HG03457 (cell line): ENCODE data around the gene NEUROD4.

Experiments
- ATAC-seq: cut with Tn5 transposase; IDR thresholded peaks from one replicate; pipeline ENCODE4 v1.9.1; 2021; ENCODE audit warnings: moderate number of reproducible peaks; ENCODE audit not compliant: unreplicated experiment

NEUROD4 gene

GRCh38 chr12:54997929-54998522 is 21.7 kb upstream of the NEUROD4 start:
- ATAC-seq = no peak

GRCh38 chr12:54998958-54999510 is 20.7 kb upstream of the NEUROD4 start:
- ATAC-seq = no peak

GRCh38 chr12:55001198-55001868 is 18.4 kb upstream of the NEUROD4 start:
- ATAC-seq = no peak

- ATAC-seq = no peak
Observed at GRCh38 chr12:55002355-55002754, 17.4 kb upstream of the NEUROD4 start.

GRCh38 chr12:55008944-55009585 is 10.7 kb upstream of the NEUROD4 start:
- ATAC-seq = no peak

DNA sequence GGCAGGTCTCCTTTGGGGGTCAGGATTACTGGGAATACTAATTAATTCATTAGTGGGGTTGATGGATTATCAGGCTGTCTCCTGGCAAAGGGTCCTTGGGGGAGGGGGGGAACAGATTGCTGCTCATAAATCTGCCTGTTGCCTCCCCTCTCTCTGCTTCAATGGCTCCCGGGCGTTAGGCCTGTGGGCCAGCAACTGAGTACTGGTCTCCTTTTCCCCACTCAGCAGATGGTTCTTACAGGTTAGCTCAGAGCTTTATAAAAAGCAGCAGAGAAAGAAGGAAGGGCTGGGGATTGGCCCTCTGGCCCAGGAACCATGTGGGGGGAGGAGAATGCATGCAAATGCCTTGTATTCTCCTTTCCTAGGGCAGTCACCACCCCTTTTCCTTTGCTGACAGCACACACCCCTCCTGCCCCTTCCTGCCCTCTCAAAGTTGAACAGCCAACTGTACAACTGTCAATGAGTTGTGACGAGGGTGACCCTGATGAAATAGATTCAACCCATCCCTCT is 2.3 kb upstream of the NEUROD4 start:
- no peak for ATAC-seq

GRCh38 chr12:55024575-55024974 is 4.8 kb downstream of the NEUROD4 start:
- no peak for ATAC-seq

DNA sequence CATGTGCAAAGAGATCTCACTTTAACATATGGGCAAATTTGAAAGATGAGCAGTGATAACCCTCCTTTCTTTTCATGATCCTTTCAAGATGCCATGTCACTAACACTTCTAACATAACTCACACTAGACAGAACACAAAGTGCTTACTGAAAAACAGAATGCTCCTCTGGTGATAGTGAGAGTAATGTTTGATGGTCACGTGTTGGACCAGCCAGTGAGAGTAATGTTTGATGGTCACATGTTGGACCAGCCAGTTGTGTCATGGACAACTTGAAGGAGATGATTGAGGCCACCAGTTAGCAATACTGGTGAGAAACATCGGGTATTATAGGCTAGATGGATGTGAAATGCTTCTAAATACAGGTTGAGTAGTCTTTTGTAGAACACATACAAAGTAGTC is 5.7 kb downstream of the NEUROD4 start:
- ATAC-seq = no peak

GRCh38 chr12:55034218-55034617 is 14.4 kb downstream of the NEUROD4 start:
- ATAC-seq = no peak

- no peak for ATAC-seq
Observed at GRCh38 chr12:55036326-55037115, 16.7 kb downstream of the NEUROD4 start.

GRCh38 chr12:55037351-55037987 is 17.7 kb downstream of the NEUROD4 start:
- no peak for ATAC-seq

DNA sequence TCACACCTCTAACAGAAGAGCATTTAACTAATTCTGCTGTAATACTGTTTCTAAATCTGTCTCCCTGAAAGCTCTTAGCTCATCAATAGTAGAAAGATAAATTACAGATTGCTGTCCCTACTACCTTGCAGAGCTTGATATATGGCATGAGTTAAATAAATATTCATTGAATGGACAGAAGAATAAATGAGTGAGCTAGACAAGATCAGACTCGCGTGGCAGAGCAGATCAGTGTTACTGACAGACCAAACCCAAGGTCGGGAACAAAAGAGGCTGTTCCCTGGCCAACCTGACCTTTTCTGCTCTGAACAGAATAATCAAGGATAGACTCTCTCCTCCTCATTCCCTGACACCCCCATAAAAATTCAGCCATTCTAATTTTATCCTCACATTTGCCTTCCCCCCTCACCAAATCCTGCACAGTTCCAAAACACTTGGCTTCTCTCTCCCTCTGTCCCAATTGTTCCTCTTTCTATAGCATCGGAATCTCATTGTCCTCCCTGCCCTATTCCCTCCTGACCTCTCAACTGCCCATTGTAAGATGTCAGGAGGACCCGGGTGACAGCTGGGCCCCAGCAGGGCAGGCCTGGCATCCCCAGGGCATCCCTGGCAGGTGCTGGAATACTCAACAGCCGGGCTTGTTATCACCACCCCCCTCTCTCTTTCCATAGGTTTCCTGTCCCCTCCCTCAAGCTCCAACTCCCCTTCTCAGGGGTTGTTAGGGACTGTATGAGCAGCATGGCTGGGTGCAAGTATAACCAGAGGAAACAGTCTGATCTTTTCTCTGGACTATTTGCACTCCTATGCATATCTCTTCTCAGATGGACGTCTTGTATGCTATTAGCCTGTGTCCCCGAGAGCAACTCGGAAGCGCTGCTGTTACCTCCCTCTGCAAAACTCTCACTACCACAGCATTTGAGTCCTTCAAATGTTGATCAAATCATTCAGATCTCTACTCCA is 19.9 kb downstream of the NEUROD4 start:
- ATAC-seq = no peak

- no peak for ATAC-seq
Observed at GRCh38 chr12:55041345-55042055, 21.7 kb downstream of the NEUROD4 start.

GRCh38 chr12:55043542-55043941 is 23.8 kb downstream of the NEUROD4 start:
- no peak for ATAC-seq

DNA sequence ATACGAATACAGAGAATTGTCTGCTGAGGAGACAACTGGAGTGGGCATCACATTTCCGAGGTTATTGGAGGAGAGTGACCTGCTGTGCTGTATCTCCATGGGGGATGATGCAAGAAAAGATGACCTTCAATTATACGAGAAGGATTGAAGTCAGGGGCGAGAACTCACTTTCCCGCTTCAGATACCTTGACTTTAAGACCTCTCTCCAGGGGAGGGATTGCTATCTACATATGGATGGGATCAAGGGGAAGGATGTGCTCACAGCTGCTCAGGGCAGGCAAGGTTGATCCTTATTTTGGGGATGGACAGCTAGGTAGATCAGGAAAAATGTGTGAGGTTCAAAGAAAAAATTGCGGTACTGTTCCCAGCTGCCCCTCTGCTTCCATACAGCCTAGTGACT is 24.4 kb downstream of the NEUROD4 start:
- ATAC-seq = no peak

- ATAC-seq = no peak
Observed at GRCh38 chr12:55049676-55050075, 29.9 kb downstream of the NEUROD4 start.

DNA sequence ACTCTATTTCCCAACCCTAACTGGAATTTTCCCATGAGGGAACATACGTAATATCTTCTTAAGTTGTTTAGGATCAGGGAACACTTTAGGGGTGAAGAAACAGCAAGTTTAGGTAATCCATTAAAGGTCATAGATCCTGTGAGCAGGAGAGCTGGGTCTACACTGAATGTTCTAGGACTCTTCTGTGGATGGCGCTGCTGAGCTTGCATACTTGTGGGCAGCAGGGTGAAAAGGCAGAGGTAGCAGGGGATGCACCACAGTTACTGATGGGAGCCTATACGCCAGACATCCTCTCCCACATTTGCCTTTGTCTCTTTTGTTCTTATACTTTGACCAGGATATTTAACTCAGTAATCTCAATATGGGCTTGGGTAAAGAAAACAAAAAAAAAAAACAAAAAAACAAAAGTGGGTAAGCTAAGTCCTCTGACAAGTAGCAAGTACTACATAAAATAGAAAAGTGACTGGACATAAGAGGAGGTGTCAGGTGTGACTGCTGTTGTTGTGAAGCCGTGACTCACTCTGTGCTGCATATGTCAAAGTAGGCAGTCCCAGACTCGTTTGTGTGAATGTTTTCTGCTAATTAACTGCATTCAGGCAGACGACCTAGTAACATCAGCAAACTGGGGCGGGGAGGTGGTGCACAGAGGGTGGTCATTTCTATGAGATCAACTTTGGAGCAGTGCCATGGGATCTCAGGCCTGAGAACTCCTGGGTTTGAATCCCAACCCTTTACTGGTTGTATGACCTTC is 31.6 kb downstream of the NEUROD4 start:
- no peak for ATAC-seq

DNA sequence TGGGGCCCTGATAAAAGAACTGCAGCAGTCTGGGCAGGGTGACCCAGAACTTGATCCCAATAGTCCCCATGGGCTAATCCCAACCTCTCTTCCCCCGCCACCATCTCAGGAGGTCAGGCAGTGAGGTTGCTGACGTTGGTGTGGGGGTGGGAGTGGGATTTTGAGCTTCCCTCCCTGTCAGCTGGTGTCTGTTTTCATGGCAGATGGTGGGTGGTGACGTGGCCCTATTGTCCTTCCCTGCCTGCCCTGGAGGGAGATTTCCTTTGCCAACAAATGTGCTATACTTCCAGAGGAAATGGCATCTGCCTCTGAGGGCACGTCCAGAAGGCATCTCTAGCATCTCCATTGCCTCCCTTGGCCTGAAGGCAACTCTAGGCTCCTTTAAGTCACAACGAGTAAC is 37.7 kb downstream of the NEUROD4 start:
- no peak for ATAC-seq
